GM12891 (cell line): ENCODE data around the gene BPIFB4.

Experiments used
- DNase-seq: peaks from one replicate; pipeline ENCODE4 v3.0.0; 2011; ENCODE audit warnings: low spot score; ENCODE audit not compliant: insufficient read length
- FAIRE-seq: peaks from 2 replicates; lab custom pipeline; 2011; peaks lifted over from hg19 to GRCh38; lab: Jason Lieb, UNC
- PAX5 ChIP-seq: IDR thresholded peaks from 2 replicates; pipeline ENCODE4 v1.6.1; 2011; ENCODE audit warnings: low read length, moderate library complexity, mild to moderate bottlenecking; ENCODE audit not compliant: insufficient read depth, severe bottlenecking
- POLR2A ChIP-seq: IDR thresholded peaks from 2 replicates; pipeline ENCODE4 v1.6.1; 2011; ENCODE audit warnings: low read depth, low read length, control low read depth
- POLR2AphosphoS5 ChIP-seq: IDR thresholded peaks from 2 replicates; pipeline ENCODE4 v1.6.1; 2011; ENCODE audit warnings: low read depth, low read length, control low read depth
- POU2F2 ChIP-seq: IDR thresholded peaks from 2 replicates; pipeline ENCODE4 v1.6.1; 2011; ENCODE audit warnings: low read depth, mild to moderate bottlenecking, control low read depth, low read length, moderate library complexity
- SPI1 ChIP-seq: IDR thresholded peaks from 2 replicates; pipeline ENCODE4 v1.6.1; 2011; ENCODE audit warnings: low read depth, low read length, control low read depth
- TAF1 ChIP-seq: IDR thresholded peaks from 2 replicates; pipeline ENCODE4 v1.6.1; 2011; ENCODE audit warnings: low read depth, low read length, control low read depth

BPIFB4 gene

DNA sequence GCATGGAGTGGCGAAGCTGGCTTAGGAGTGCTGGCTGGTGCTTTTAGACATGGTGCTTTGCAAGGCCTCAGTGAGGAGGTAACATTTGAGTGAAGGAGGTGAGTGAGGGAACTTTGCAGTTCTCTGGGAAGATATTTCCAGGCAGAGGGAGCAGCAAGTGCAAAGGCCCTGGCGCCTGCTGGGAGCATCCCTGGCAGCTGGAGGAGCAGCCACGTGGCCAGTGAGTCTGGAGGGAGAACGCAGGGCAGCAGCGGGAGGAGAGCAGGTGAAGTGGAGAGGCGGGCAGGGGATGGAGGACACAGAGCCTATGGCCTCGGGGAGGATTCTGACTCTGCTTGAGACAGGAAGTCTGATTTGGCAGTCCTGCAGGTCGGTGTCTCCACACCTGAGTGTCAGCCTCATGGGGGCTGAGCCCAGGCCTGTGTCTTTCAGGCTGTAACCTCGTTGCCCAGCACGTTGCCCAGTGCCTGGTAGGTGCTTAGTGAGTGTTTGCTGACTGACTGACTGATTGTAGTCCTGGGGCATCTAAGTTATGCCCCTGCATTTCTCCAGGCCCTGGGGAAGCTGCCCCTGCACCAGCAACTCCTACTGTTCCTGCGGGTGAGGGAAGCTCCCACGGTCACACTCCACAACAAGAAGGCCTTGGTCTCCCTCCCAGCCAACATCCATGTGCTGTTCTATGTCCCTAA lies 11.0 kb upstream of the BPIFB4 start:
- FAIRE-seq (no peak), DNase-seq (no peak)
- TF ChIP-seq PAX5 (no peak), POLR2A (no peak), SPI1 (no peak), POU2F2 (no peak), POLR2AphosphoS5 (no peak), TAF1 (no peak)

GRCh38 chr20:33069673-33070072 lies 9.8 kb upstream of the BPIFB4 start:
- TF ChIP-seq POLR2AphosphoS5 (no peak), SPI1 (no peak), PAX5 (no peak)
- no peak for FAIRE-seq
- no peak for DNase-seq

DNA sequence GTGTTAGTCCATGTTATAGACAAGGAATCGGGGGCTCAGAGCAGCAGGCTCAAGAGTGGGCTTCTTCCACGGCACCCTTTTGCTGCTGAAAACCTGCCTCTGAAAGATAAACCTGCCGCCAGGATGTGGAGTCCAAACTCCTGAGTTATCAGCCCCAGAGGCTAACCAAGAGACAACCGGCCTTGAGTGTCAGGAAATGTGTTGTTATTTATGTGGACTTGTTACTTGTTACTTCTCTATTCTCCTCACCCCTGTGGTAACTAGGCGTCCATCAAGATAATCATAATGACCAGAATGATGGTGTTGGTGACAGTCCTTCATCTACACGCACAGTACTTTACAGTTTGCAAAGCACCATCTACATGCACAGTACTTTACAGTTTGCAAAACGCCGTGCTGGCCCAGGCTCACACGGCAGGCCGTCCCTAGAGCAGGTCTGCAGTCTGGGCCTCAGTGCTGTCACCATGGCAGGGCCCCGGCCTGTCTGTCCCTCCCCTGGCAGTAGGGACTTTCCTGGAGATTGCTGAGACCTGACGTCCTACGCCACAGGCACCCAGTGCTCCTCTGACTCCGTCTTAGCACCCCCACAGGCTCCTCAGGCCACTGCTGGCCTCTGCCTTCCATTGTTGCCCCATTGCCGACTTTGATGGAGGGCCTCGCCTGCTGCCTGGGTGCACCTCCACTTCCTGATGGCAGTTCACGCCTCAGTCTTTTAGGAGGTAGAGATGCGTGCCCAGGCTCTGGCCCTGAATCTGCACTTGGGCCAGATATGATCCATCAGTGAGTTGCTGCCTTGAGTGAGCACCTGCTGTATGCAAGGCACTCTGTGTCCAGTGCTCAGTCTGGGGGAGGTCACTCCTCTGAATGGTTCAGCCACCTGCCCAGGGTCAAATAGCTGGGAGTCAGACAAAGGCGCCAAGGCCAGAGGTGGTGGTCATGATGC lies 9.1 kb upstream of the BPIFB4 start:
- FAIRE-seq (no peak), DNase-seq (no peak)
- TF ChIP-seq PAX5, result no peak
- TF ChIP-seq TAF1, result no peak
- TF ChIP-seq POU2F2, result no peak
- TF ChIP-seq POLR2A, result no peak
- TF ChIP-seq SPI1, result no peak
- no peak for TF ChIP-seq POLR2AphosphoS5

GRCh38 chr20:33071198-33071597 lies 8.2 kb upstream of the BPIFB4 start:
- no peak for FAIRE-seq
- no peak for DNase-seq
- TF ChIP-seq POLR2A (no peak), TAF1 (no peak), POLR2AphosphoS5 (no peak), PAX5 (no peak), SPI1 (no peak), POU2F2 (no peak)

- DNase-seq (no peak), FAIRE-seq (no peak)
- TF ChIP-seq POLR2A, result no peak
- TF ChIP-seq SPI1, result no peak
- no peak for TF ChIP-seq TAF1
- TF ChIP-seq POLR2AphosphoS5, result no peak
- TF ChIP-seq POU2F2, result no peak
- no peak for TF ChIP-seq PAX5
Measured at GRCh38 chr20:33072362-33072761, 7.1 kb upstream of the BPIFB4 start.

- DNase-seq, result no peak
Measured at GRCh38 chr20:33072813-33073212, 6.6 kb upstream of the BPIFB4 start.

GRCh38 chr20:33074675-33075074 lies 4.8 kb upstream of the BPIFB4 start:
- DNase-seq (no peak), FAIRE-seq (no peak)
- TF ChIP-seq POLR2AphosphoS5 (no peak), TAF1 (no peak), POLR2A (no peak), PAX5 (no peak), SPI1 (no peak), POU2F2 (no peak)

More at GRCh38 chr20:33072813-33073212, 6.6 kb upstream of the BPIFB4 start:
- no peak for FAIRE-seq
- TF ChIP-seq POLR2AphosphoS5 (no peak), SPI1 (no peak), POLR2A (no peak), POU2F2 (no peak), TAF1 (no peak), PAX5 (no peak)

DNA sequence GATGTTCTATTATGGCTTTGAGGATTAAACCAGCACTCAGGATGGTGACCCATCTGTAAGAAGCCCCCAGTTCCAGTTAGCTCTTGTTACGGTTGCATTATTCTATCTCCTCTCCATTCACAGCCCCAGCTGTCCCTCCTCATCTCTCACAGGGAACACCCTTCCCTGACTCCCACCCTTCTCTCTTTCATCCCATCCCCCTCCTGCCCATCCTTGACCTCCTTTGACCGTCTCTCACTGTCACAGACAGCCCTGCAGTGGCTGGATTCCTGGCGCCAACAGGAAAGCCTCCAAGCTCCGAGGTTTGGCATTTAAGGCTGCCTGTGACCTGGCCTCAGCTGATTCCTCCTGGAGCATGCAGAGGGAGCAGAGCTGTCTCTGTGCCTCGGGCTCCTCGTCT lies 4.2 kb upstream of the BPIFB4 start:
- no peak for FAIRE-seq
- no peak for DNase-seq
- TF ChIP-seq TAF1 (no peak), POU2F2 (no peak)

- DNase-seq (no peak), FAIRE-seq (no peak)
- TF ChIP-seq TAF1 (no peak), POU2F2 (no peak), POLR2A (no peak), POLR2AphosphoS5 (no peak), SPI1 (no peak), PAX5 (no peak)
Measured at GRCh38 chr20:33076662-33077372, 2.6 kb upstream of the BPIFB4 start.
